ENCODE measurements around the gene OGFOD1. TPM values are rescaled to one million over a fixed set of nuclear protein-coding genes. Genes with fewer than 3 reads are reported as not detected.

Gene OGFOD1
- total RNA-seq, 1 experiment from 2014 or later: 38.4 TPM

- in situ Hi-C loops (cut with HindIII; ENCODE audit: low pct_unique_long_range_greater_than_20kb, low sequenced_read_pairs): no loop called here
Observed at GRCh38 chr16:56424791-56425438, 26.4 kb upstream of the OGFOD1 start.

GRCh38 chr16:56425439-56425832 is 25.9 kb upstream of the OGFOD1 start, which contains the start of gene AMFR:
AMFR (minus strand) TSS chr16:56425545; CDS start chr16:56425327, 218 bp downstream.
- in situ Hi-C loops (cut with HindIII; ENCODE audit: low pct_unique_long_range_greater_than_20kb, low sequenced_read_pairs): no loop called here
- DNase-seq (ENCODE audit: low read depth): peak; percentile 77

More at GRCh38 chr16:56424791-56425438, 26.4 kb upstream of the OGFOD1 start:
- peak; percentile 34 for DNase-seq (ENCODE audit: low read depth)

- DNase-seq (ENCODE audit: low read depth): peak; percentile 13
- in situ Hi-C loops (cut with HindIII; ENCODE audit: low pct_unique_long_range_greater_than_20kb, low sequenced_read_pairs): no loop called here
Observed at GRCh38 chr16:56426585-56426984, 24.8 kb upstream of the OGFOD1 start.

GRCh38 chr16:56428091-56428490 is 23.3 kb upstream of the OGFOD1 start:
- no peak for DNase-seq (ENCODE audit: low read depth)
- in situ Hi-C loops (cut with HindIII; ENCODE audit: low pct_unique_long_range_greater_than_20kb, low sequenced_read_pairs): no loop called here

- DNase-seq (ENCODE audit: low read depth): no peak
- in situ Hi-C loops (cut with HindIII; ENCODE audit: low pct_unique_long_range_greater_than_20kb, low sequenced_read_pairs): no loop called here
Observed at GRCh38 chr16:56436258-56436657, 15.1 kb upstream of the OGFOD1 start.

- in situ Hi-C loops (cut with HindIII; ENCODE audit: low pct_unique_long_range_greater_than_20kb, low sequenced_read_pairs): no loop called here
- DNase-seq (ENCODE audit: low read depth): no peak
Observed at GRCh38 chr16:56438038-56438437, 13.3 kb upstream of the OGFOD1 start.

- in situ Hi-C loops (cut with HindIII; ENCODE audit: low pct_unique_long_range_greater_than_20kb, low sequenced_read_pairs): no loop called here
- no peak for DNase-seq (ENCODE audit: low read depth)
Observed at GRCh38 chr16:56447286-56447685, 4.1 kb upstream of the OGFOD1 start.

- in situ Hi-C loops (cut with HindIII; ENCODE audit: low pct_unique_long_range_greater_than_20kb, low sequenced_read_pairs): no loop called here
- DNase-seq (ENCODE audit: low read depth): no peak
Observed at GRCh38 chr16:56448005-56448404, 3.3 kb upstream of the OGFOD1 start.

- in situ Hi-C loops (cut with HindIII; ENCODE audit: low pct_unique_long_range_greater_than_20kb, low sequenced_read_pairs): no loop called here
- peak; percentile 13 for DNase-seq (ENCODE audit: low read depth)
Observed at GRCh38 chr16:56450275-56450985, 924 bp upstream of the OGFOD1 start.

GRCh38 chr16:56451753-56452689 is 667 bp downstream of the OGFOD1 start:
- in situ Hi-C loops (cut with HindIII; ENCODE audit: low pct_unique_long_range_greater_than_20kb, low sequenced_read_pairs): no loop called here
- peak; percentile 36 for DNase-seq (ENCODE audit: low read depth)

GRCh38 chr16:56457927-56458470 is 6.6 kb downstream of the OGFOD1 start:
- no peak for DNase-seq (ENCODE audit: low read depth)
- in situ Hi-C loops (cut with HindIII; ENCODE audit: low pct_unique_long_range_greater_than_20kb, low sequenced_read_pairs): no loop called here

- no peak for DNase-seq (ENCODE audit: low read depth)
- in situ Hi-C loops (cut with HindIII; ENCODE audit: low pct_unique_long_range_greater_than_20kb, low sequenced_read_pairs): no loop called here
Observed at GRCh38 chr16:56460101-56460500, 8.7 kb downstream of the OGFOD1 start.

- in situ Hi-C loops (cut with HindIII; ENCODE audit: low pct_unique_long_range_greater_than_20kb, low sequenced_read_pairs): no loop called here
- DNase-seq (ENCODE audit: low read depth): no peak
Observed at GRCh38 chr16:56462064-56462796, 10.9 kb downstream of the OGFOD1 start.

- DNase-seq (ENCODE audit: low read depth): no peak
- in situ Hi-C loops (cut with HindIII; ENCODE audit: low pct_unique_long_range_greater_than_20kb, low sequenced_read_pairs): no loop called here
Observed at GRCh38 chr16:56463153-56463552, 11.8 kb downstream of the OGFOD1 start.

- no peak for DNase-seq (ENCODE audit: low read depth)
- in situ Hi-C loops (cut with HindIII; ENCODE audit: low pct_unique_long_range_greater_than_20kb, low sequenced_read_pairs): no loop called here
Observed at GRCh38 chr16:56466344-56466743, 15.0 kb downstream of the OGFOD1 start.

GRCh38 chr16:56468800-56469199 is 17.4 kb downstream of the OGFOD1 start:
- in situ Hi-C loops (cut with HindIII; ENCODE audit: low pct_unique_long_range_greater_than_20kb, low sequenced_read_pairs): no loop called here

GRCh38 chr16:56469748-56470147 is 18.4 kb downstream of the OGFOD1 start:
- in situ Hi-C loops (cut with HindIII; ENCODE audit: low pct_unique_long_range_greater_than_20kb, low sequenced_read_pairs): no loop called here
- DNase-seq (ENCODE audit: low read depth): no peak

More at GRCh38 chr16:56468800-56469199, 17.4 kb downstream of the OGFOD1 start:
- DNase-seq (ENCODE audit: low read depth): no peak

- in situ Hi-C loops (cut with HindIII; ENCODE audit: low pct_unique_long_range_greater_than_20kb, low sequenced_read_pairs): no loop called here
Observed at GRCh38 chr16:56470232-56470631, 18.9 kb downstream of the OGFOD1 start.

More at GRCh38 chr16:56470232-56470631, 18.9 kb downstream of the OGFOD1 start:
- no peak for DNase-seq (ENCODE audit: low read depth)
